Femur (tissue), 1 donor: ENCODE results near the gene CD1E.
"Not testable (repeated sequence)": the region's sequence is repeated elsewhere in the genome, so short reads cannot be mapped to it uniquely, and the experiment has no call there.

Source experiments
- DNase-seq: peaks from one replicate; pipeline ENCODE4 v3.0.0-alpha.2; 2017

The CD1E gene

DNA sequence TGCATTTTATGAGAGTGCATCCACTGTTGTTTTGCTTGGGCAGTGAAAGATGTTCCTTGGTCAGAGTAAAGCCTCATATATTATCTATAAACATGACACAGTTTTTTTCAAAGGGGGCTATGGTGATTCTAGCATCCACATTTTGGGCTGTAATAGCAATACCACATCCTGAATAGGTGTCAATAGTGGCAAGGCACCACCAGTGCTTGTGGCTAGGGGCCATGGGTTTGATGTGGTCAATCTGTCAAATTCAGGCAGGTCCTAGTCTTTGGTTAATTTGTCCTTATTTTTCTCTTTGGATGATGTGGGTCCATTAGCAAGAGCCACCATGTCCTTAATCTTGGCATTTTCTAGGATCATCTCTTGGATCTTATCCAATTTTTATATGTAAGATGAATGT lies 13.1 kb downstream of the CD1E start:
- DNase-seq: no peak

DNA sequence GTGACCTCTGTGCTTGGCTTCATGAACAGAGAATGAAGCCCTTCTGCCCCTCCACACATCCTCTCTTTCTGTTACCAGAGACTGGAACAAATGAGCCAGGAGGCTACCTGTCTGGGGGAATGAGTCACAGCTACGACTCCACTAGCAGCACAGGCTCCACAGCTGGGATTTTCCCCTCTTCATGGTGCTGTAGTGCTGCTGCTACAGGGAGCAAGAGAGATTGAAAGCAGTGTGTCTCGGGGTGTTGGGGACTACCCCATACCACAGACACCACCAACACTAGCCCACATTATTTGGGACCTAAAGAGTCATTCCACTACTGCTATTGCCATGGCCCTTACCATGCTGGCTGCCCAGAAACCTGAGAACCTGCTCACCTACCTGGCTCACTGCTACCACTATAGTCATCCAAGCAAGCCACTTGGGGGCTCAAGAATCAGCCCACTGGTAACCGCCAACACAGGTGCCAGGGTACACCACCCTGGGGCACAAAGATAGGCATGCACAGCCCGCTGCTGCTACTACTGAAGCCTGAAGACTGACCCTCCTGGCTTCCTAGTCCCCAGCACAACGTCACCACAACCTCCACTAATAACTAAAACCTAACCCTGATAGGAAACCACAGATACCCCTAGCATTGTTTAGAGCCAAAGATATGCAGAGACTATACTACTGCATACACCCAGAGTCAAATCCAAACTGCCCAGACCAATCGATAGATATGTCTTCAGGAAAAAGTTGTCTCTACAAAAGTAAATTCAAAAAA lies 17.7 kb downstream of the CD1E start:
- no peak for DNase-seq

GRCh38 chr1:158374101-158374500 lies 20.4 kb downstream of the CD1E start:
- DNase-seq: not testable (repeated sequence)

GRCh38 chr1:158374860-158375259 lies 21.2 kb downstream of the CD1E start:
- DNase-seq: no peak

- DNase-seq: no peak
These were observed 36.6 kb downstream of the CD1E start for GRCh38 chr1:158390331-158390730.

DNA sequence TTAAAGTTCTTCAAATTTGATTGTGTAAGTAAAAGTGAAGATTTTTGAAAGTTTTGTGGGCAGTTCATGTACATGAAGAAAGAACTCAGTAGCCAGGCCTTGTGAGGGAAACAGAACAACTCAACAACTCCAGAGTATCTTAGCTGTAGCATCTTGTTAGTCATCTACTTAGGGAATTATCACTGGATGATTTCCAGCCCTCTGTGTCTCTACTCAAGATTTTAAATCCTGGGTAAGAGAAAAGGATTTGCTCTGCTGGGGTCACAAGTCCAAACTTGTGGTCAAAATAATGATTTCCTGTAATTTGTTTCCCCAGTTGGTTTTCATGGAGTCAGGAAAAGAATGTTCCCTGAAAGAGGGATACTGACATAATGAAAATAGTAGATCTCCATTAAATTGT lies 37.4 kb downstream of the CD1E start:
- DNase-seq: no peak

DNA sequence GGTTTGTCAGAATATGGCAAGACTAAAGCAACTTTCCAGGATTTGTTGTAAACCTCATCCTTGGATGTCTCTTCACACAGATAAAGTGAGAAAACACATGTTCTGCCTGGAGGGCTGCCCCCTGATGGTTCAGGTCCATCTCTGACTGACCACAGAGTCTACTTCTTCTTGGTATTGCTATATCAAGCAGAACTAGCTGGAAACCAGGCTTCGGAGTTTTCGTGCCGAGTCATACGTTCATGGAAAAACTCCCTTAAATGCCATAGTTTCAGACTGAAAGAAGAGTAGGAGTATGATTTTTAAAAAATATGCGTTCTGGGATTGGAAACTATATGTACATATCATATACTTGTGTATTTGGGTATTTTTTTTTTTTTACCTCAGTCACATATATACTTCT lies 39.8 kb downstream of the CD1E start:
- no peak for DNase-seq

DNA sequence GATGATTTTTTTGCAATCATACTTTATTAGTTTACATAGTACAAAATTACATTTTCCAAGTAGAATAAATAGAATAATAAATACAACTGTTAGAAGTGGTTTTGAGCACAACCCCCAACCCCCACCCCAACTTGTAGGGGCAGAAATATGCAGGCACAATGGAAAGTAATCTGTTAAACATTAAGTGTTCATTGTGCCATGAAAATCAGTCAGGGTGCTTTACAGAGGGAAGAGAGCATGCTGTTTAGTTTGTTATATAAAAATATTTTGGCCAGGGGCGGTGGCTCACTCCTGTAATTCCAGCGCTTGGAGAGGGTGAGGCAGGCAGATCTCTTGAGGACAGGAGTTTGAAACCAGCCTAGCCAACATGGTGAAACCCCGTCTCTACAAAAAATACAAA lies 43.0 kb downstream of the CD1E start:
- DNase-seq: no peak

GRCh38 chr1:158398818-158399514 lies 45.3 kb downstream of the CD1E start, which contains the start of gene OR10T2:
OR10T2 (minus strand) TSS chr1:158399466; CDS start chr1:158399466, 0 bp downstream.
- no peak for DNase-seq

DNA sequence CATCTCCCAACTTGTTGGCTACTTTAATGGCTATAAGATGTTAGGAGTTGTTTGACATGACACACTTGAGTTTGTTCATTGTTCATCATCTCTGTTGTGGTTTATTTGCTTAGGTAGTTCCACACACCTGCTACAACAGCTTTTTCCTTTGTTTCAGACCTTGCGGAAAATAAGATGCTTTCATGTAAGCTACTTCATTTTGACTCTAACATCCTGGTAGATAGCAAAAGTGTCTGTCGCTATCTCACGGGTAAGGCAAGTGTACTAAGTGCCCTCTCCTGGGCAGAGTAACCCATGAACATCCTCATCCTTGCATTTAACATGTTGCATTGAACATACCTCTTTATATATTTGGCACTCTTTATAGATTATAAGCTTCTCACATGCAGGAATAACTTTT lies 47.2 kb downstream of the CD1E start:
- no peak for DNase-seq

DNA sequence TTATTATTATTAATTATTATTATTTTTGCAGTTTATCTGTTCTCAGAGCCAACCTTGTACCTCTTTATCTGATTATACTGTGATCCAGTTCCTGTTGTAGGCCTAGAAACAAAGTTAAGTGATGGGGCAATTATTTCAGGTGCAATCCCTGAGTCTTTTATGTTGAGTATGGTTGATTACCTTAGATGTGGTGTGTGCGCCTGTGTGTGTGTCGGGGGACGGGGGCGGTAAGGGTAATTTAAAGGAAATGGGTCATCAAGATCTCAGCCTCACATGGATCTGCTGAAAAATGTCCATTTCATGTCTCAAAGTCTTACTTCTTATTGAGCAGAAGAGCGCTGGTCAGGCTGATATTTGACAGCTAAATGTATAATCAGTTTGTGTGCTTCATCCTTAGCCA lies 53.4 kb downstream of the CD1E start:
- no peak for DNase-seq
